HG02938 (cell line): ENCODE results near the gene DIO3.

Source experiments
- ATAC-seq: cut with Tn5 transposase; IDR thresholded peaks from one replicate; pipeline ENCODE4 v1.9.1; 2021; ENCODE audit warnings: mild to moderate bottlenecking, moderate library complexity; ENCODE audit not compliant: unreplicated experiment

DIO3 gene

GRCh38 chr14:101595887-101596721 lies 34.8 kb downstream of the DIO3 start:
- ATAC-seq = no peak

GRCh38 chr14:101596742-101597141 lies 35.4 kb downstream of the DIO3 start:
- ATAC-seq = no peak

DNA sequence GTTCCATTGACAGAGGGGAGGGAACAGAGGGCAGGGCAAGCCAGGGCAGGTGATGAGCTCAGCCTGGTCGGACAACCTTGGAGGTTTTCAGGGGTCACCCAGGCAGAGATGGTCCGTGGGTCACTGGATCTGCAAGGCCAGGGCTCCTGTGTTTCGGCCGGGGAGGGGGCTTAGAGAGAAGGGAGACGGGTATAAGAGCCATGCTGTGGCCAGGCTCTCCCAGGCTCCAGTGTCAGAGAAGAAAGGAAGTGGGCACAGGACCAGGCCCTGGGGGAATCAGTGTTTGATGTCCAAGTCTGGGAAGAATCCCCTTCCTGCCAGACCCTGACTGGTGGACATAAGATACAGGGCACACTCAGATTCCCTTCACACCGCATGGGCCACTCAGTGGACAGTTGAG lies 36.9 kb downstream of the DIO3 start:
- no peak for ATAC-seq

DNA sequence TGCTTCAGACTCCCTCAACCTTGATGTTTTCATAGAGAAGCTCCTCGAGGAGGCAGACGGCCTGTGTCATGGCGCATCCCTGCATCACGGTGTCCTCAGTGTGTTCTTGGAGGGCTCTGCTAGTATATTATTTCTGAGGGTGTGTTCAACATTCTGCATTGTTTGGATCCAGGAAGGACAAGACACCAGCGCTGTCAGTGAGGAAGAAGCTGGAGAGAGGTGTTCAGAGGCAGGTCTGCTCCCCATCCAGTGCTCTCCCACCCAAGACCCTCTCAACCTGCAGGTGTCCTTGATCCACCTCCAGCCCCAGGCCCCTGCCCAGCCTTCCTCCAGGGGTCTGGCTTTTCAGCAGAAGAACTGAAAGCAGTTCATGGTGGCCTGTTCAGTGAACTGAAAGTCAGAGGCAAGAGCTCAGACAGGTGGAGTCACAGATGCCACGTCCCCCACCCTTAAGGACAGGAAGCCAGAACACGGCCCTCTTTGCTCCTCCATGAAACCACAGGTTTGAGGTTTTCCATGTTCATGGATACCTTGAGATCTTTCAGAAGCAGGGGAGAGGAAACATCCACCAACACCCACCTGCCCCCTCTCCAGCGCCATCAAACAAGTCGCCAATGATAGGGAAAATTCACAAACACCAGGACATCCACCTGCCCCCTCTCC lies 37.4 kb downstream of the DIO3 start:
- ATAC-seq = no peak

- no peak for ATAC-seq
Observed at GRCh38 chr14:101599234-101599885, 38.1 kb downstream of the DIO3 start.

GRCh38 chr14:101600336-101600890 lies 39.1 kb downstream of the DIO3 start:
- ATAC-seq = no peak

DNA sequence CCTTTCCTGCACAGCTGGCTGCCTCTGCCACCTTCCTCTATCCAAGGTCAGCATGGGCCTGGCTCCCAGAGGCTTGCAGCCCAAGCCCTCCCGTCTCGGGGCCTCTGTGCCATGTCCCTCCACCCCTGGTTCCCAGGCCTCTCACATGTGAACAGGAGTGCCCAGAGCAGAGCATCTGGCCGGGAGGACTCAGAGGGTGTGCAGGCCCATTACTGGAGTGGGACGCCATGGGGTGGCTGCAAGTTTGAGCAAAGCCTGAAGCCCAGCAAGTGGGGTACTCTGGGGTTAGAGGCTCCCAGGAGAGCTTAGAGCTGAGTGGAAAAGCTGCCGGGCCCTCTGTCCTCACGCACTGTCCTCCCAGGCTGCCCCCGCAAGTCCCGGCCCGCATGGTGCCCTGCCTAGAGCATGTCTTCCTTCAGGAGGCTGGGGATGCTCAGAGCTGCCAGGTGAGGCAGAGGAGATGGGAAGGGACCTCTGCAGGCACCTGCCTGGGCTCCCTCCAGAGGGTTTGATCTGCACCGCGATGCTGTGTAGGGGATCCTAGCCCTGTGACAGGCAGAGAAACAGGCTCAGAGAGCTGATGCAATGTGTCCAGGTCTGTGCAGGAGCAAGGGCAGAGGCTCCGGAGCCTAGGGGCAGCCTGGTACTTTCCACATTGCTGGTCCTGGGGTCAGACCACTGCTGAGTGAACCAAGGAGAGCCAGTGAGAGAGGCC lies 39.8 kb downstream of the DIO3 start:
- ATAC-seq = no peak

GRCh38 chr14:101601606-101602465 lies 40.5 kb downstream of the DIO3 start:
- no peak for ATAC-seq

DNA sequence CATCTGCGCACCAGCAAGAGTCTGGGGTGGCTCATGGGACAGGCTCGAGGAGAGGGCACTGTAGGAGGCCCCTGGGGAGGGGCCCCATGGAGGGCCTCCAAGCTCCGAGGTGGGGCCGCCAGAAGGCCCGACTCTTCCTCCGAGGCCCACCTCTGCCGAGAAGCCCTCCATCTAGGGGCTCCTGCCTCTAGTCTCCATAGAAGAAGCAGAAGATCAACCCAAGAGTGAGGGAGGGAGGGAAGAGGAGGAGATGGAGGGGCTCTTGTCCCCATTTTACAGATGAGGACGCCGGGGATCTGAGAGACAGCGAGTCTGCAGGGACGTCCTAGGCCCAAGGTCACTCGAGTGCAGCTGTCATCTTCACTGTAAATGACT lies 41.2 kb downstream of the DIO3 start:
- no peak for ATAC-seq

DNA sequence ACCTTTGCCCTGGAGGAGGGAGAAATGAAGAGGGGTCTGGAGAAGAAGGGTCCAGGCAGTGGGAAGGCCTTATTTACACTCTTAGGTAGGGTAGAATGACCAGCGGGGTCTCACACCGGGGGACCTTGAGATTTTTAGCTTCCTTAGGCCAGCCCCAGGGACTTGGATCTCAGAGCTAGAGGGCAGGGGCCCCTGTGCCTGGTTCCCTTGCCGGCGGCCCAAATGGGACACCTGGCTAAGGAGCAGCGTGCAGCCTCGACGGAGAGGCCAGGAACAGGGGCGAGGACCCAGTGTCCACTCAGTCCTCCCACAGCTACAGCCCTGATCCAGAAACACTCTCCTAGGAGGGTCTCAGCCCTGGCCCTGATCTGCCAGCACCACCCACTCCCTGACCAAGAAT lies 41.8 kb downstream of the DIO3 start:
- no peak for ATAC-seq

- no peak for ATAC-seq
Observed at GRCh38 chr14:101604228-101604934, 43.1 kb downstream of the DIO3 start.

DNA sequence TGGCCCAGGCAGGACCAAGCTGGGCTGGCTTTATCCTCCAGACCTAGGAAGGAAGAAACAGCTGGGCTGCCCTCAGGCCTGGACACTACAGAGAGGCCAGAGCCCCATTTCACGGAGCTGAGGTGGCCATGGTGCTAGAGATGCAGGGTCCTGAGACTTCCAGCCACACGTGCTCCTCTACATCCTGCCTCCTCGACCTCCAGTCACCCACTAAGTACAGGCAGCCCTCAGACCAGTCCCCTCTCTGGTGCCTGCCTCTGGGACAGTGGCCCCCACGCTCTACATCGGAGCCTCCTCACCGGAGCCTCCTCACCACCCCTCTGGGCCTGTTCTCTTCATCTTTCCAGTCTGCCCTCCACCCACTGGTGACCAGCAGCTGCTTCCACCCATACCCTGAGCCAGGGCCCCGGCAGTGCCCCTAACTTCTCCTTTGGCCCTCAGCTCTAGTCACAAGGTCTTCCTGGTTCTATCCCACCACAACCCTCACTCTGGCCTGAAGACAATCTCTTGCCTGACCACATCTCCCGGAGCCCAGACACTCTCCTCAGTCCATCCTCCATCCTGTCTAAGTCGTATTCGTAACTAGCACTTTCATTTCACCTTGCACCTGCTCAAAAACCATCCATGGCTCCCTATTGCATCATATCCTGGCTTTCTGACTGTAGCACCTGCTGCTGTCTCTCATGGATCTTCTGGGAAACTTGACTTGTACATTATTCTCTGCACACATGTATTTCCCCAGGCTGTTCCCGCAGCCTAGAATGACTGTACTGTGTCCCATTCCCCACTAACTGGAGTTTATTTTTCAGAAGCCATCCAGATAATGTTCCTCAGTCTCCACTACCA lies 43.9 kb downstream of the DIO3 start:
- no peak for ATAC-seq

- no peak for ATAC-seq
Observed at GRCh38 chr14:101605836-101606235, 44.5 kb downstream of the DIO3 start.
